ENCODE data around the gene SPATA32.

The SPATA32 gene

DNA sequence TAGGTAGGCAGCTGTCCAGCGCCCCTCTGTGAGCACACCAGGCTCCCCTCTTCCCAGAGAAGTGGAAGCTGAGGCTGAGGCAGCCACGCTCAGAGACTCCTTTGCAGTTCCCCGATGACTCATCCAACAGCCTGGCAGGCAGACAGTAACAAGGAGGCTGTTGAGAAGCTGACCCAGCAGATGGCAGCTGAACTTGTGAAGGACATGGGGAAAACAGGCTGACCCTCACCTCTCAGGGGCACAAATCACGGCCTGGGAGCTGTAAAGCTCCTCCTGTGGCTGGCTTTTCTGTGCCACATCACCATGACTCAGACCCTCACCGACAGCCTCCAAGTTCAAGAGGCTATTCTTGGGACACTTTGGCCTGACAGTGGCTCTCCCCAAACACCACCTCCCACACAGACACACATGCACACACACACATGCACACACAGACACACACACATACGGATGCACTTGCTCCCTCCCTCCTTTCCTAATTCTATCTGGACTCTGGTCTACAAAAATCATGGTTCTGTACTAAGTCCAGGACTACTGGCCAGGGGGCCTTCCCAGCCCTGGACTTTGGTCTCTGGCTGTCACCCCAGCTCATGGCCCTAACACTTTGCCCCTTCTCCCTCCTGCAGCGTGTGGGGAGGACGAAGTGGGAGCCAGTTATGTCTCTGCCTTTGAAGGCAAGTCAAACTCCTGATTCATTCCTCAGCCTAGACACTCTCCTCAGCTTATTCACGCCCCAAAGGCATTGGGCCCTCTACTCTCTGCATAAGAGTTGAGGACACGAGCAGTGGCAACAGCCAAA is 31.7 kb upstream of the SPATA32 start:
- DNase-seq: peak; percentile 48

DNA sequence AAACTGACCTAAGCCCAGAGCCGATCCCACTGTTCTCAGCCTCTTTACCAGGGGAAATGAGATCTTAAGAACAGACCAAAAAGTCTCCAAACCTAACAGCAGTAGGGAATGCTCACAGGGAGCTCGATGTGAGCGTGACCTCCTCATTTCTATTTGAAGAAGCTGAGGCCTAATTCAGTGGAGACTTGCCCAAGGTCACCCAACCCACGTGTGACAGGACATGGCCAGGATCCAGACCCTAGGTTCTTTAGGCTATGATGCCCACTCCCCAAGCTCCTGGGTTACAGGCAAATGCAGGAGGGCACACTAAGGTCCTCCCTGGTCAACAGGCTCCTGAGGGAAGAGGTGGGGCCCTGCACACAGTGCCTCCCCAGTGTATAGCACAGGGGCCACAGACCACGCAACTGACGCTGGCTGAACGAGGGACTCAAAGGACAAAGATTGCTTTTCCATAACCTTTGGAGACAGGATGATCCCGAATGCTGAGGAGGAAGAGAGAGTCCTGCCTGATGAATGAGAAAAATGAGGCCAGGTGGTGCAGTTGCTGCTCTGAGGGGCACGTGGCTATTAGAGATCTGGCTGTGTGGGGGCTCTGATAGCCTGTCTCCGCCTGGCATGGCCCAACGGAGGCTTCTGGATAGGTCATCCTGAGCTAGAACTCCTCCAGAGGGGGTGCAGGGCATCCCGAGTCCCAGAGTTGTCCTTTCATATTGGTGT is 31.0 kb upstream of the SPATA32 start:
- DNase-seq: no peak

DNA sequence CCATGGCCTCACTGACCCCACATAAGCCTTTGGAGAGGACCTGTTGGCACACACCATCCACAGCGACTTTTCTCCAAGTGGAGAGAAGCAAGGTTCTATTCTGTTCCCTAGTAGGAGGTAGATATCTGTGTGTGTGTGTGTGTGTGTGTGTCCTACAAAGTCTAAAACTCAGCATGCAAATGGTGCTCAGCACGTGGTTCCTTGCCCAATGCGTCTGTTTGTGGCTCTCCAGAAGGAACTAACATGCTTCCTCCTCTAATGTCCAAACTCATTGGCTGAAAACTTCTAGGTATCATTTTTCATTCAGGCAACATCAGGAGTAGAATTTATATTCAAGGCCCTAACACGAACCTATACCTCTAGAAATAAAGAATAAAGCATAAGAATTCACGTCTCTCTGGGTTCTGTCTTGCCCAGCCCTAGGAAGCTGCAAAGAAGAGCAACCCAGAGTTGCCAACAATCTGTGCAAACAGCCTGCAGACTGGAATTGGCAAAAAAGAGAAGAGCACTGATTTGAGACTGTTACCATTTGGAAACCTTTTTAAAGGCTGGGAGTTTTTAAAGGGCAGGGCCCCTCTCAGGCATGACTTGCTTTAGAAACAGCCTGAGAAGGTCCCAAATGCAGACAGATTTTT is 29.4 kb upstream of the SPATA32 start:
- DNase-seq: no peak

DNA sequence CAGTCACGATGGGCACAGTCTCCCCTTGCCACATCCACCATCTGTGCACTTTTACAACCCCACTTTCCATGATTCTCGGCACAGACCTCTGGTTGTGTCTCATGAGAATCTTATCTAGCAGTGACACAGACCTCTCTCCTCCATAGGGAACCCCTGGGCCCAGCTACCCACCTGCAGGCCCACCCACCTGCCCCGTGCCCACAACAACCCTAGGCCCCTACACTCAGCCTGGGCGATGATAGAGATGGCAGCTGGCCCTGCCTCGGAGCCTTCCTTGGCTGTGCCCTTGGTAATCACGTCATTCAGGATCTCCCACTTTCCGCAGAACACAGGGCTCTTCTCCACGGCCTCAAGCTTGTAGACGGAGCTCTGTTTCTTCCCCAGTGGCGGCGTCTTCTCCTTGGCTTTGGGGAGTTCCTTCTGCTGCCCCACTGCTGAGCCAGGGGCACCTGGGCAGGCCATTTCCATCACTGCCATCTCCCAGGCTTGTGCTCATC is 28.4 kb upstream of the SPATA32 start:
- no peak for DNase-seq

DNA sequence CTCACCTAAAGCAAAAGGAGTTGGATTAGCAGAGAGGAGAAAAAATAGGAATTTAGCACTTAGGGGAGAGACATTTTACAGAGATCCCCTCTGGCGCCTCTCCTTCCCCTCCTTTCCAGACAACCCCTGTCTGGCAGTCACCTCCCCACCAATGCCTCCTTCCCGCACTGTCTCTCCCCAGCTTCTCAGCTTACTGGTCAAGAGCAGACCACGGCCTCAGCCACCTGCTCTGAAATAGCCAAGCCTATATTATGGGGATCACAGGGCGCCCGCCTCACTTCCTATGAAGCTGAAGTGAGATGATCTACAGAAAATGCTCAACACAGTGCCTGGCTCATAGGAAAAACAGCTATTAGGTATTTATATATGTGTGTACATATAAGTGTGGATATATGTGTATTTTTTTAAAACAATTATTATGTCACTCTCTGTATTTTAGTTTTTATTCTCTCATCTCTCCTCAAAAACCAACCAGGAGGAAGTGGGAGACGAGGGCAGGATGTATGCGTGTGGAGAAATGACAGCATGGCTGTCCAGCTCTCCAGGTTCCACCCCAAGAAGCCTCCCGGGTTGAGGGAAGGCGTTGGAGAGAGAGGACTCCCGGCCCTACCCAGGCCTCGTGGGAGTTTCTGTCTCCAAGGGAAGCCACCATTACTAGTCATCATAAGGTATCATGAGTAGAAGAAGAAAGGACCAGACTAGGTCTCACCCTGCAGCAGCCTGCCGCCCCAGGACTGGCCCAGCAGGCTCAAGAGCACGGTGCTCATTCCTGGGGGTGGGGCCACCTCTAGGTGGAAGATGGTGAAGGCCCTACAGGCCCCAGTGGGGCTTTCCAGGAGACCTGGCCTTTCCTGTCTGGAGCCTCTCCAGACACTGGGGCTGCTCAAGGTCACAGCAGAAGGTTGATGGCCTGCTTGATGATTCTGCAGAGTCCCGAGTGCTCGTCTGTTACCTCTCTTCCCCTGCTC is 27.7 kb upstream of the SPATA32 start:
- DNase-seq: no peak

DNA sequence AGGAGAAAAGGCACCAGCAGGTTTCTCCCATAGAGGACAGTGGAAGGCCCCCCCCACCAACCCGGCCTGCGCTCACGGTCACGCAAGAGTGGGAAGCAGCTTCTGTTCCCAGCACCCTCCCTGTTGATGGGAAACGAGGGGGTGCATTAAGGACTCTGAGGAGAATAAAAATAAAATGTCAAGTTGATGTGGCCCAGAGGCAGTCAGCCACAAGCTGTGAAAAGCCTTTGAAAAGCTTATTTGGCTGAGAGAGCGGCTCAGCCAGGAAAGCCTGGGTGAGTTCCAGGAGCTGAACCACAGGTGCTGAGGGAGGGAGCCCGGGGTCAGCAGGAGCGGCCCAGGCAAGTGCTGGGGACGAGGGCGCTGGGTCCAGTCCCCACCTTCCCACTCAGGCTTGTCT is 26.9 kb upstream of the SPATA32 start:
- DNase-seq: no peak

DNA sequence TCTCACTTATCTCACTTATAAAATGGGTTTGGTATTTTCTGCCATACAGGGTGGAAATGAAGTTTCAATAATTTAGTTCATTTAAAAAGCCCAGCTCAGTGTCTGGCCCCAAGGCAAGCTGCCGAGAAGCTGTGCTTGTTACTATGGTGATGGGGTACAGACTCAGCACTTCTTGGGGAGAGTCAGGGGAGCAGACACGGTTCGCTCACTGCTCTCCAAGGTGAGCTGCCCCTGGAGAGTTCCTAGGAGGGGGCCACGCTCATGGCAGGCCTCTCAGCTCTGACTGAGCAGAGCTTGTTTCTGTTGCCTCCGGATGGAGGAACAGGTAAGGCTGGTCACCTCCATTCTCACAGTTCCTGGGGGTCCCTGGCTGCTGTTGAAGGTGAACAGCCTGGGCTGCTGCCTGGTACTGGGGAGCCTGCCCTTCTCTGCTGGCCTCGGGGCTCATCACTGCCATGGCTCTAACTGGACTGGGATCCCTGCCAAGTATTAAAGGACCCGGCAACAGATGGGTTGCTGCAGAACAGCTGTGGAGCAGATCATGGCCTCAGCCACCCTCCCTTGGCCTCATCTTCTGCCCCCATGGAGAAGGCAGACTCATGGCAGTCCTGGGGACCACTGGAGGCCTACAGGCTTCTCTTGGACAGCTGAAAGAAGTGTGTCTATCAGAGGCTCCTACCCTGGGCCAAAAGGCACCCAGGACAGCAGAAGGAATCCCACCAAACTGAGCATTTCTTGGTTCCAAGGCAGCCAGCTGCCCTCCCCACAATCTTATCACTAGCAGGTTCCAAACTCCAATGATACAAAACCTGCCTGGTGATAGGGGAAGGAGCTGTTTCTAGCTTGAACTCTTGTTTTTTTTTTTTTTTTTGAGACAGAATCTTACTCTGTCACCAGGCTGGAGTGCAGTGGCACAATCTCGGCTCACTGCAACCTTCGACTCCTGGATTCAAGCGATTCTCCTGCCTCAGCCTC is 25.9 kb upstream of the SPATA32 start:
- DNase-seq: no peak

DNA sequence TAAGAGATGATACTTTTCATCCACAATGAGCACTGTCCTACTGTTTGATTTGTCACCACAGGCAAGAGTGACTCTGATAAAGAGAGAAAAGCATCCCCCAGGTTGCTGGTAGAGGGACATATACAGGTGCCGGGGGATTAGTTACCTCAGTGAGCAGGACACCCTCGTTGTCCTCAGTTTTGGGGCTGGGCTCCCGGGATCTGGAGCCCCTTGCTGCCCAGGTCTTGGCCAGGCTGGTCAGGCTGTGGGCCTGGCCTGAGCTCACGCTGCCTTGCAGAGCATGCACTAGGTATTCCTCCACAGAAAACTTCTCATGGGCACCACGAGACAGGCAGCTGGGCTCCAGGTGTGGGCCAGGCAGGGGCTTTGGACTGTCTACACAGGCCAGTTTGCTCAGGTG is 24.4 kb upstream of the SPATA32 start:
- no peak for DNase-seq

DNA sequence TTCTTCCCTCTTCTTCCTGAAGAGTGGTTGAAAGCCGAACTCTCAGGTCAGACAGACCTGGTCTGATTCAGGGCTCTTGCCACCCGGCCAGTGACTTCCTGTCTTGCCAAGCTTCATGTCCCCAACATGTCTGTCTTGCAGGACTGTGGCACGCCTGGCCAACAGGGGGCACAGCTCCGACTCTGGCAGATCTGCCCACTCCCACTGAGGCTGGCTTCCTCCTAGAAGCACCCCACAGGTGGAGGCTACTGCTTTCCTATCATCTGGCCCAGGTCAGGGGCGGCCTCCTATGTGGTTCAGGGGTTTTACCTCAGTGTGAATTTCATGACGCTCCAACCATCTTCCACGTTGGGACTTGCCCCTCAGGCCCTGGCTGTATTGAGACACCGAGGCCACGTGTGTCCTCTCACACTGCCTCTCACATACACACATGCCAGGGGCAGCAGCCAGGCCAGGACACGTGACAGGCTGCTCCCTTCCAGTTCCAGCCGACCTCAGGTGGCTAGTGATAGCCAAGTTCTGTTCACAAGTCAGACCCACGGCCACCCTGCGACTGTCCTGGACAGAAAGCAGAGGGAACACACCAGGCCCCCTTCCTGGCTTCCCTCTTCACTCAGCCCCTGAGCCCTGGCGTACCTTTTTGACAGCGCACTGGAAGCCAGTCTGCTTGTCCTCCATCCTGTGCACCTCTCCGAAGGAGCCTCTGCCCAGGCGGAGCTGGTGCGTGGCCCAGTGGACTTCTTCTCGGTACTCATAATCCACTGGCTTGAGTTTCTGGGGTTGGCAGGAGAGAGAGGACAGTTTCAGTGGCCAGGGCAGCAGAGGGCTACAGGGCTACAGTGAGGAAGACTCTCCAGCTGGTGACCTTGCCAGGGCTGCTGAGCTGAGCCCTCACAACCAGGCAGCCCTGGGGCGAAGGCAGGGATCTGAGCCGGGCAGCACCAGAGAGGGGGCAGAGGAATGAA is 22.6 kb upstream of the SPATA32 start:
- DNase-seq: peak; percentile 60

DNA sequence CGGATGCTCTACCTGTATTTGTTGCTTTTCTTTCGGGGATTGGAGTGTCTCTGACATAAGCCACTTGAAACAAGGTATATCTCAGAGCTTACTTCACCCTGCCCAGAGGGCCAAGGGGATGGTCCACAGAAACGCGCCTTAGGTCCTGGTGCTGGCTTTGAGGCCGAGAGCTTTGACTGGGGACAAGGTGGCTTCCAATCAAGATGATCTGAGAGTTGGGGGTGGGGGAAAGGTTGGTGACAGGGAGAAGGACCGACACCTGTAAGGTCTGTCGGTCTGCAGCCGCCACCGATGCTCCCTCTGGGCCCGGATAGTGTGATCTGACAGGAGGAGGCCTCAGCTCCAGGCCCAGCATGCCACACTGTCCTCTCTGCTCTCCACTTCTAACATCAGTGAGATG is 21.8 kb upstream of the SPATA32 start:
- DNase-seq: no peak

DNA sequence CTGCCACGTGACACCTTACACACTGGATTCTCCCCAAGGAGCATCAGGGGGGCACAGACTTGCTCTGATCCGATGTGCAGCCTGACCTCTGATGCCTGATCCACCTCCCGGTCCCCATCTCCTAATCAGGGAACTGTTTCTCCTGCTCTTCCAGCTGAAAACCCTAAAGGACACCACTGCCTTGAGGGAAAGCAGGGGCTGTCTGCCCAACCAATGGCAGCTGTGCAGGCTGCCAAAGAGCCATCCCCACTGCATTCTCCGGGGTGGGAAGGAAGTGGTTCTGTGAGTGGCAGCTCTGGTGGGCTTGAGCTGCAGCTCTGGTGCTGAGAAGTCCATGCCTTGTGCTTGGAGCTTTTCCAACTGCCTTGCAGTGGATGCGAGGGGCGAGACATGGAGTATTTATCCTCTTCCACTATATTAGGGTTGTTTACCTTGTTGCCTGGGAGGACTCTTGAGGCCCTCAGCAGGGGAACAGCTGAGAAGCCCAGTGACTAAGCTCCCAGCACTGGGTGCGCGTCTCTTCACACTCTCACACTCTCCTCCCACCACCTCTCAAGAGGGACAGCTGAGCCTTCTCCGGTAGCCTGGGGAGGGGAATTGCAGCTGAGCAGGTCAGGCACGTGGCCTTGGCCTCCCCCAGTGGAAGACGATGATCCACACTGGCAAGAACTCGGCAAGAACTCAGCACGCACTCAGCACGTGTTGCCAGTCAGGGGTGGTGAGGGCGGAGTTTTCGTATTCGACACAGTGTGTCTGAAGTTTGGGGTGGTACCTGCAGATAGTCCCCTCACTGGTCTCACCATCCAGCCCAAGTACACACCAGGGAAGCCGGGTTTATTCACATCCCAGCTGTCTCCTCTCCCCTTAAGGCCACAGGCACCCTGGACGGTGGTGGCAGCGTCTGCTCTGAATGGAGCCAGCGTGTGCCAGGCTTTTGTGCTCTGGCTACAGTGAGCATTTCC is 21.1 kb upstream of the SPATA32 start:
- no peak for DNase-seq

DNA sequence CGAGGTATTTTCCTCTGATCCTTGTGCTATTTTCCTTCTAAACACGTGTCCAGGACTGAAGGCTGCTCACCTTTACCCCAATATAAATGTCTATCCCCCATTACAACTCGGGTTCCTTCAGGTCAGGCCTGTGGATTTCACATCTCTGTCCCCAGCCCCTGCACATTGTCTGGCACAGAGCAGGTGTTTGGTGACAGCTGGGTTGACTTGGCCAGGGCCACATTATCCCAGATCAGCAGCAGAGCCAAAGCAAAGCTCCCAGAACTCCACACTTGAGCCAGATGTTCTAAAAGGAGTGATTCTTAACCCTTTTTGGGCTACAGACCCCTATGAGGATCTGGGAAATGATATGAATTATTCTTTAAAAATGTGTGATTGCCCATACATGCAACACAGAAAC is 18.0 kb upstream of the SPATA32 start:
- no peak for DNase-seq

DNA sequence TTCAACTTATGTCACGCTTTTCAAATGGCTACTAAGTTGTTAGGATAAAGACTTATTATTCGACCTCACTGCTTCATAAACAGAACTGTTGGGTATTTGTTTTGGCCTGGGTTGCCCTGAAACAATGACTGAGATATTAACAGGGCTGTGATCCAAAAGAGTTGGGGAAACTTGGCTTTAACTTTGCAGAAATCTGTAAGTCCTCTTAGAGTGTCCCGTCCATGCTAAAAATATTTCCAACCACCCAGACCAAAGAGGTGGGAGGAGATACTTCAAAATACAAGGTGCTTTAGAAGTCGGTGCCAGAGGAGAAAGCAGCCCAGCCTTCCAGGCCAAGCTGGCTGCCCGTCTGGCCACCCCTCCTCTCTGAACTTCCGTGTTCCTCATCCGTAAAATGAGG is 16.1 kb upstream of the SPATA32 start:
- no peak for DNase-seq

DNA sequence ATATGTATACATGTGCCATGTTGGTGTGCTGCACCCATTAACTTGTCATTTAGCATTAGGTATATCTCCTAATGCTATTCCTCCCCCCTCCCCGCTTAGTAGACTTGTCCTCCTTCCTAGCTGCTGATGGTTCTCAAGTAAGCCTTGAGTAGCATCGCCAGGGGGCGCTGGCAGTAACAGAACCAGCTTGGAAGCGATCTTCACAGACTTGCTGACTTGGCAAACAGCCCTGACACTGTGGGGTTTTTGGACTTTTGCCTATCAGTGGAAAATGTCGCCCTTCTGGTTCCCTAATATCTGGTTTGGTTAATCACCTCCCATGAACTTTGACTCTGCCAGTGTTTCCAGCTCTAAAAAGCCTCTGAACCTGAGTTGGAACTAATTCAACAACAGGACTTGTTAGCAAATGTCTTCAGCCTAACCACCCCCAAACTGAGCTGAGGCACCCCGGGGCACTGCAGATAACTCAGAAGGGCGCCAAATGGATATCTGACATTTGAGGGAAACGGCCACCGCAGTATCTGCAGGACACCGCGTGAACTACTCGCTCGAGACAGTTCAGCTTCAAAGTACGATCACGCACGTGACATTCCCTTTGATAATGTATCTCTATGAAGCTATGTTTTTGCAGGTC is 15.4 kb upstream of the SPATA32 start:
- peak; percentile 93 for DNase-seq

DNA sequence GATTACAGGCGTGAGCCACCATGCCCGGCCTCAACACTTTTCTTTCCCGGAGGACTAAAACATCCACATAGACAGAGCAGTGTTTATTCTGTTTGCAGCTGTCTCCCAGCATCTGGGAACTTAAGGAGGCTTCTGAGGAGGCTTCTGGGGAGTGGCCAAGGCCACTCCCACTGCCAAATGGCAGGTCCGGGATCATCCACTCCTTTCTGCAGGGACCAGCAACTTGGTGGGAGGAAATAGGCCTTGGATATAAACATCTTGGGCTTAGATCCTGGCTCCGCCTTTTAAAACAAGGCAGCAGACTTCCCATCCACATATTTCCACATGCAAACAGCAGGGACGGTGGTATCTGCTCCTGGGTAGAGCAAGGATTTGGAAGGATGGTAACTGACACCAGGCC is 14.1 kb upstream of the SPATA32 start:
- DNase-seq: no peak

DNA sequence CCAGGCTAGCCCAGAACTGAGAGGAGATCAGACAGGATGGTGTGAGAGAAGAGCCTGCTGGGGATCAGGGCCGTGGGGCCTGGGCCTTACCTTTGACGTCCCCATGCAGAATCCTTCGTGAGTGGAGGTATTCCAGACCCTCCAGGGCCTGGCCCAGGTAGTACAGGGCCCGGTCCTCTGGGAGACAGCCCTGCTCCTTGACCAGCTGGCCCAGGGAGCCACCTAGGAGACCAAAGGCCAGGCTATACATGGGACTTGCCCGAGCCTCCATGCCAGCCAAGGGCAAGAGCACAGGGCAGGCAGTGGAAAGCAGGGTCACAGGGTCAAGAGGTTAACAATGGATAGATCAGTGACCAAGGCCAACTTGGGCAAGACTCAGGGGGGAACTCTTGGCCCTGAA is 12.1 kb upstream of the SPATA32 start:
- DNase-seq: no peak

DNA sequence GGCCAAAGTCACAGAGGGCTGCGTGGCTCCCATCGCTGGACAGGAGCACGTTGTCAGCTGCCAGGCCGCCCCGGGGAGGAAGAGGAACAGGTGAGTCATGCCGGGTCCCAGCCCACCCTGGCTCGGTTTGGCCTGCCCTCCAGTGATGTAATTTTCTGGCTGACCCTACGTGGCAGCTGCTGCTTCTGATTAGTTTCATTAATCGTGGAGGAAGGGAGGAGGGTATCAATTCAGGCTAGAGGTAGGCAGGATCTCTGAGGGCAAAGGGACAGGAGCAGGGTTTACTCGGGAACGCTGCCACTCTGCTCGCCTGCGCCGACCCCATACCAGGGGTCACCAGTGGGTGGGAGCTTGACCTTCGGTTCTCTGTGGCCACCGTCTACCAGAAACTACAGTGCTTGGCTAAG is 11.7 kb upstream of the SPATA32 start:
- DNase-seq: no peak

DNA sequence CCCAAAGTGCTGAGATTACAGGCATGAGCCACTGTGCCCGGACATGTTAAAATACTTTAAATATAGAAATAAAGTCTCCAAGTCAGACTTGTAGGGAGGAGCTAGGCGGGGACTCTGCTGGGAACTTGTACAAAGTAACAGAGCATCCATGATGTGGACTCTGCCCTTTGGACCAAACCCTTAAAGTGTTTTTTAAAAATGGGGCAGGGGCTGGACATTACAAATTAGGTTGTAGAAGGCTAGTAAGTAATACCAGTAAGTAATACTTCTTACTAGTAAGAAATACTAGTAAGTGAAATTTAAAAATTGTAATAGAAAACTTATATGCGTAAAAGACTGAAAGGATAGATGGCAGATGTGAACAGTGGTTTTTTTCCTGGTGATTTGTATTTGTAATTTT is 9.7 kb upstream of the SPATA32 start:
- DNase-seq: no peak
